HG02571 (cell line): ENCODE results near the gene PRR23A.
"Not testable (repeated sequence)": the region's sequence is repeated elsewhere in the genome, so short reads cannot be mapped to it uniquely, and the experiment has no call there.

Experiments used
- ATAC-seq: cut with Tn5 transposase; IDR thresholded peaks from one replicate; pipeline ENCODE4 v1.9.1; 2021; ENCODE audit warnings: mild to moderate bottlenecking, moderate library complexity; ENCODE audit not compliant: unreplicated experiment

The PRR23A gene

GRCh38 chr3:139006051-139006716 lies at the start of gene PRR23A:
TSS of gene PRR23A (minus strand) at chr3:139006268. CDS start at chr3:139006268, 0 bp downstream.
- no peak for ATAC-seq

DNA sequence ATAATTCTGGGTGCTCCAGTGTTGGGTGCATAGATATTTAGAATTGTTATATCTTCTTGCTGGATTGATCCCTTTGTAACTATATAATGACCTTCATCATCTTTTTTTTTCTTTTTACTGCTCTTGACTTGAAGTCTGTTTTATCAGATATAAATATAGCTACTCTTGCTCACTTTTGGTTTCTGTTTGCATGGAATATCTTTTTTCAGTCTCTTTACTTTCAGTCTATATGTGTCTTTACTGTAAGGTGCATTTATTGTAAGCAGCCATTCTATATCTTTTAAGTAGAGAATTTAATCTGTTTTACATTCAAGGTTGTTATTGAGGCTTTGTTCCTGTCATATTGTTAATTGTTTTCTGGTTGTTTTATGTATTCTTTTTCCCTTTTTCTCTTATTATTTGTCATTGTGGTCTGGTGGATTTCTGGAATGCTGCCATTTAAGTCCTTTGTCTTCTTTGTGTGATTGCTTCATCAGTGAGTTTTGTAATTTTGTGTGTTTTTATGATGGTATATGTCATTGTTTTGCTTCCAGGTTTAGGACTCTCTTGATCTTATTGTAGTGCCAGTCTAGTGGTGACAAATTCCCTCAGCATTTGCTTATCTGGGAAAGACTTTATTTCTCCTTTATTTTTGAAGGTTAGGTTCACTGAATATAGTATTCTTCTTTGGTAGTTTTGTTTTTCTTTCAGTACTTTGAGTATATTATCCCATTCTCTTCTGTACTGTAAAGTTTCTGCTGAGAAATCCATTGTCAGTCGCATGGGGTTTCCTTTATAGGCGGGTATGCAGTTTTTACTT lies 46.9 kb upstream of the PRR23A start:
- no peak for ATAC-seq

DNA sequence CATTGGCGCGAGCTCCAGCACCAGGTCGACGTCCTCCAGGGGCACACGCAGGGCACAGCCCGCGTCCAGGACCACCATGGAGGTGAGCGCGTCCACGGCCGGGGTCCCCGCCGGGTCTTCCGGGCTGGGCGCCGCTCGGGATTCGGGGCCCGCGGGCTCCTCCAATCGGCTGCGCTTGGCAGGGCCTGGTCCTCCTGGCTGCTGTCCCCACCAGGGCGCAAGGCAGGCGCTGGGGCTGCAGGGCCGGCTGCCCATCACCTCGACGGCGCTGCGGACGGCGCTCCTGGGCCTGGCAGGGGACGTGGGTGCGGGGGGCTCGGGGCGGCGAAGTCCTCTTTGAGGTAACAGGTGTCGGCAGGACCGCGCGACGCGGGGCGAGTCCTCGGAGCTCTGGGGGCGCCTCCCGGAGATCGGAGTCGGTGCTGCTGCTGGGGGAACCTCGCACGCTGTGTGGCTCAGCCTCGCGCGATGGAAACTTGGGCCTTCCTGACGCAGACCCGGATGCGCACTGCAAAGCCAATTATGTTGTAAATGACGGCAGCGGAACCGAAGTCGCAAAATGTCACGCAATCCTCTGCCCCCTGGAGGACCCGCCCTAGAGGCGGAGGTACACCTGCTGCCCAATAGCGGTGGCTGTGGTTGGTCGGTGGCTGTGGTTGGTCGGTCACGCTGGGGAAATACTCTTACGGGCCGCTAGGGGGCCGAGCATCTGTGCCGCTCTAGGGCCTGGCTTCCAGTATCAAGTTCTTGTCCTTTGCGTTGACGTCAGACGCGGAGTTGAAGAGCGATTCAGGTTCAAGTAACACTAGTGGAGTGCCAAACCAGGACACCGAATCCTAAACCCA lies 38.5 kb upstream of the PRR23A start, which contains the start of gene PRR23C:
Gene PRR23C, minus strand, starts transcription at position 527 of the 845 bp plus-strand sequence. Its CDS starts 272 bp downstream, at position 255.
- no peak for ATAC-seq

DNA sequence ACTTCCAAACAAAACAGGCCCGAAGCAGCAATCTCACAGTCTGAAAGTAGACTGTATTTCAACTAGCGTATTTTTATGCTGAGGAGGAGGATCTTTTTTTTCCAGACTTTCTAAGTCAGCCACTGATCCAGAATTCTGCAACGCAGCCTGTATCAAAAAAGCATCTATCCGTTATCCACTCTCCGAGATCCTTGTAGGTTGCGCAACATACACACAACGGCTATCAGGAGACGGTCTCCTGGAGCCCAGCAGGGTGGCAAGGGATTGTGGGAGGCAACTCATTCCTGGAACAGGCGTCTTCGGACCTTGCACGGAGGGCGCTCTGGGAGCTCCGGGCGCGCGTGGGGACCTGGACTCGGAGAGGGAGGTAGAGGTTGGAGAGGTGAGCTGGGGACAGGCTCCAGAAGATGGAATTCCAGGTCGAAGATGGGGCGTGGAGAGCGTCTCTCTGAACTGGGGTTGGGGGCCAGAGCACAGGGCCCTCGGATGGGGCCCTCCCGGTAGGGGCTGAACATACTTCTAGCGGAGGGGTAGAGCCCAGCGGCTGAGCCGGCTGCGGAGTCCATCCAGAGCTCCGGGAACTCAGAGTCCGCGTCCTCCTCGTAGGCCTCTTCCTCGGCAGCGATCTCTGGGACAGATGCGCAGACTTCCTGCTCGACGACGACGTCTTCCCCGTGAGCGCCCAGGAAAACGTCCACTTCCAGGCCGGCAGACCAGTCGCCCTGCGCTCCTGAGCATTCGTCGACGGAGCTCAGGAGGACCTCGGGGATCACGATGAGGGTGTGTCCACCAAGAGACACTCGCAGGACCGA lies 37.7 kb upstream of the PRR23A start:
- no peak for ATAC-seq

- no peak for ATAC-seq
Observed at GRCh38 chr3:139037478-139037877, 31.4 kb upstream of the PRR23A start.

GRCh38 chr3:139032326-139033002 lies 26.4 kb upstream of the PRR23A start:
- ATAC-seq, result no peak

DNA sequence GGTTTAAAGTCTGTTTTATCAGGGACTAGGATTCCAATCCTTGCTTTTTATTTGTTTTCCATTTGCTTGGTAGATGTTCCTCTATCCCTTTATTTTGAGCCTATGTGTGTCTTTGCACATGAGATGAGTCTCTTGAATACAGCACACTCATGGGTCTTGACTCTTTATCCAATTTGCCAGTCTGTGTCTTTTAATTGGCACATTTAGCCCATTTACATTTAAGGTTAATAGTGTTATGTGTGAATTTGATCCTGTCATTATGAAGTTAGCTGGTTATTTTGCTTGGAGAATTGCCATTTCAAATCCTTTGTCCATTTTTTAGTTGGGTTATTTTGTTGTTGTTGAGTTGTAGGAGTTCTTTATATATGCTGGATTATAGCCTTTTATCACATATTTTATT lies 24.5 kb upstream of the PRR23A start:
- not testable (repeated sequence) for ATAC-seq

- no peak for ATAC-seq
Observed at GRCh38 chr3:139024968-139025367, 18.9 kb upstream of the PRR23A start.

- ATAC-seq, result no peak
Observed at GRCh38 chr3:139020868-139021234, 14.8 kb upstream of the PRR23A start, which contains the start of gene PRR23B. TSS of gene PRR23B (minus strand) at chr3:139020926. CDS start at chr3:139020661, 265 bp downstream.

DNA sequence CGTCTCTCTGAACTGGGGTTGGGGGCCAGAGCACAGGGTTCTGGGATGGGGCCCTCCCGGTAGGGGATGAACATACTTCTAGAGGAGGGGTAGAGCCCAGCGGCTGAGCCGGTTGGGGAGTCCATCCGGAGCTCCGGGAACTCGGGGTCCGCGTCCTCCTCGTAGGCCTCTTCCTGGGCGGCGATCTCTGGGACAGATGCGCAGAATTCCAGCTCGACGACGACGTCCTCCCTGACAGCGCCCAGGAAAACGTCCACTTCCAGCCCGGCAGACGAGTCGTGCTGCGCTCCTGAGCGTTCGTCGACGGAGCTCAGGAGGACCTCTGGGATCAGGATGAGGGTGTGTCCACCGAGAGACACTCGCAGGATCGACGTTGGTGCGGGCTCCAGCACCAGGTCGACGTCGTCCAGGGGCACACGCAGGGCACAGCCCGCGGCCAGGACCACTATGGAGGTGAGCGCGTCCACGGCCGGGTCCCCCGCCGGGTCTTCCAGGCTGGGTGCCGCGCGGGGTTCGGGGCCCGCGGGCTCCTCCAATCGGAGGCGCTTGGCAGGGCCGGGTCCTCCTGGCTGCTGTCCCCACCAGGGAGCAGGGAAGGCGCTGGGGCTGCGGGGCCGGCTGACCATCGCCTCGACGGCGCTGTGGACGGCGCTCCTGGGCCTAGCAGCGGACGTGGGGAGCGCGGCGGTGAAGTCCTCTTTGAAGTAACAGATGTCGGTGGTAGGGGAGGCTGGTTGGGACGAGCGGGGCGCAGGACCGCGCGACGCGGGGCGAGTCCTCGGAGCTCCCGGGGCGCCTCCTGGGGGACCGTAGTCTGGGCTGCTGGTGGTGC lies 14.2 kb upstream of the PRR23A start:
- ATAC-seq, result no peak

GRCh38 chr3:139016430-139017048 lies 10.5 kb upstream of the PRR23A start:
- ATAC-seq, result no peak

DNA sequence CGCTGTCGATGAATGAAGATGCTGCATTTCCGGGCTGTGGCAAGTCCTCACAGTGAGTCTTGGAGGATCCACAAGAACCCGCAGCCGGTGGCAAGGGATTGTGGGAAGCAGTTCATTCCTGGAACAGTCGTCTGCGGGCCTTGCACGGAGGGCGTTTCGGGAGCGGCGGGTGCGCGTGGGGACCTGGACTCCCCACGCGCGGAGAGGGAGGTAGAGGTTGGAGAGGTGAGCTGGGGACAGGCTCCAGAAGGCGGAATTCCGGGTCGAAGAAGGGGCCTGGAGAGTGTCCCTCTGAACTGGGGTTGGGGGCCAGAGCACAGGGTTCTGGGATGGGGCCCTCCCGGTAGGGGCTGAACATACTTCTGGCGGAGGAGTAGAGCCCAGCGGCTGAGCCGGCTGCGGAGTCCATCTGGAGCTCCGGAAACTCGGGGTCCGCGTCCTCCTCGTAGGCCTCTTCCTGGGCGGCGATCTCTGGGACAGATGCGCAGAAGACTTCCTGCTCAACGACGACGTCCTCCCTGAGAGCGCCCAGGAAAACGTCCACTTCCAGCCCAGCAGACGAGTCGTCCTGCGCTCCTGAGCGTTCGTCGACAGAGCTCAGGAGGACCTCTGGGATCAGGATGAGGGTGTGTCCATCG lies 593 bp downstream of the PRR23A start:
- no peak for ATAC-seq

DNA sequence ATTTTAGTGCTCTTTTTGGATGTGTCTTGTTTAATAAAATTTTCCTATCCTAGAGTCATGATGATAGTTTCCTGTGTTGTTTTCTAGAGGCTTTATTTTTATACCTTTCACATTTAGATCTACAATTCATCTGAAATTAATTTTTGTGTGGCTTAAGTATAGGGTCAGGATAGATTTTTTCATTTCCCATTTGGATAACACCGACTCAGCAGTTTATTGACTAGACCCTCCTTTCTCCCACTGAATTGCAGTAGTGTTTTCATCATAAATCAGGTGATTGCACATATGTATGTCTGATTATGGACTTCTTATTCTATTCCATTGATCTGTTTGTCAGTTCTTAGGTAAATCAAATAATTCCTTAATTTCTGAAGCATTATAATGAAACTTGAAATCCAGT lies 10.4 kb downstream of the PRR23A start:
- no peak for ATAC-seq

GRCh38 chr3:138987181-138987580 lies 18.9 kb downstream of the PRR23A start:
- ATAC-seq, result no peak

GRCh38 chr3:138985932-138986331 lies 20.1 kb downstream of the PRR23A start:
- no peak for ATAC-seq

- ATAC-seq, result no peak
Observed at GRCh38 chr3:138984816-138985215, 21.3 kb downstream of the PRR23A start.

DNA sequence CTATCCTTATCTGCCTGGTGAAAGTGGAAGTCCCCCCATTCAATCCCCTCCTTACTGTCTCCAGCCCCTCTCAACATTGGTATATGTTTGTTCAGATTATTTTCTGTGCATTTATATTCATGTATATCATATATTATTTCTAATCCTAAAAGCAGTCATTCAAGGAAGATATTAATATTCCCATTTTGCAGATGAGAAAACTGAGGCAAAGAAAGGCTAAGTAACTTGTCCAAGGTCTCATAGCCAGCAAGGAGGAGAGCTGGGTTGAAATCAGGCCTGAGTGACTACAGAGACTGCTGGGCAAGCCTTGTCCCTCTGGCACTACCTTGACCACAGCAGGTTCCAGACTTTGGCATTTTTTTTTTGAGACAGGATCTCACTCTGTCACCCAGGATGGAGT lies 30.0 kb downstream of the PRR23A start:
- ATAC-seq, result no peak

DNA sequence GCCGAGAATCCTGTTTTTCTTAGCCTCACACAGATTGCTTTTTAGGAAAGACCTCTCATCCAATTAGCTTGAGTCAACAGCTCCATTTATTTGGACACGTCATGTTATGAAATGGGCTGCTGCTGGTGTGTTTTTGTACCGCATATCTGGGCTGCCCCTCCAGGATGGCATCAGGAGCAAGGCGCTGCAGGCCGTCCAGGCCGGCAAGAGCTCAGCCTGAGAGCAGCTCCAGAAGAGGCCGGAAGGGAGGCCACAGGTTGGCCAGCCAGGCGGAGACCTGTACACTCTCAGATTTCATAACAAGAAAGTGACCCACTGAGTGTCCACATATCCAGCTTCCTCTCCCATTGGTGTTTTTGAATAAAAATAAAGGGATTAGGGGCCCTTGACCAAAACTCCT lies 30.7 kb downstream of the PRR23A start:
- no peak for ATAC-seq
